ENCODE measurements around the gene EPS15. TPM values are rescaled to one million over a fixed set of nuclear protein-coding genes. Genes with fewer than 3 reads are reported as not detected.
"Not testable (repeated sequence)": the region's sequence is repeated elsewhere in the genome, so short reads cannot be mapped to it uniquely, and the experiment has no call there.

Gene EPS15
- total RNA-seq, 1 experiment from 2014 or later: 37.1 TPM

GRCh38 chr1:51409755-51410541 is 109.1 kb downstream of the EPS15 start:
- H3K27me3 Mint-ChIP-seq (ENCODE audit: low read depth); H3K27ac Mint-ChIP-seq; H3K4me1 Mint-ChIP-seq; H3K9me3 Mint-ChIP-seq; ATAC-seq; DNase-seq (ENCODE audit: low spot score); H3K4me3 Mint-ChIP-seq: not testable (repeated sequence)
- H3K36me3 Mint-ChIP-seq: peaks cover 34% of the 10 kb centered on the region
- TF ChIP-seq ZNF121 (CRISPR knock-in tag; IDR thresholded peaks at IDR 0.05): peak; percentile 57; the same call in 1 of the 2 replicates
- POLR2A ChIA-PET: interaction anchor here (0.6 kb wide), 1 partner anchor 173 kb away, joined by 3 read pairs; no protein-coding TSS in a partner anchor
- CTCF ChIA-PET: interaction anchor here (0.7 kb wide), 1 partner anchor 74 kb away, joined by 3 read pairs; no protein-coding TSS in a partner anchor

DNA sequence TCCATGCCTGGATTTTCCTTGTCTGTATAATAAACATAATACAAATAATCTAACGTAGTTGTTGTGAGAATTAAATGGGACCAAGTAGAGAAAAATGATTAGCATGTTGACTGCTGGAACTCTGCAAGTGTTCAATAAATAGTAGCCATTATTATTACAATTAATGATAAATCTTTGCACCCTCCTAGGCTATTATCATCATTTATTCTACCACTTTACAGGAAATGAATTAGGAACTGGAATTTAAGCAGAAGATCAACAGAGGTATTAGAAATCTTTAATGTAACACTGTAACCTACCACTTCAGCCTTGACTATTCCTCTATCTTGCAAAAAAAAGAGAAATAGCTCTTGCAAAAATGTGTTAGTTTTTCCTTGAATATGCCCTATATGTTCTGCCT is 126.8 kb downstream of the EPS15 start:
- peaks cover 7% of the 10 kb centered on the region for H3K9me3 Mint-ChIP-seq
- H3K4me1 Mint-ChIP-seq: no peaks in the 10 kb centered on the region
- H3K27ac Mint-ChIP-seq: no peak overlapping the region
- TF ChIP-seq, protein P1, sequence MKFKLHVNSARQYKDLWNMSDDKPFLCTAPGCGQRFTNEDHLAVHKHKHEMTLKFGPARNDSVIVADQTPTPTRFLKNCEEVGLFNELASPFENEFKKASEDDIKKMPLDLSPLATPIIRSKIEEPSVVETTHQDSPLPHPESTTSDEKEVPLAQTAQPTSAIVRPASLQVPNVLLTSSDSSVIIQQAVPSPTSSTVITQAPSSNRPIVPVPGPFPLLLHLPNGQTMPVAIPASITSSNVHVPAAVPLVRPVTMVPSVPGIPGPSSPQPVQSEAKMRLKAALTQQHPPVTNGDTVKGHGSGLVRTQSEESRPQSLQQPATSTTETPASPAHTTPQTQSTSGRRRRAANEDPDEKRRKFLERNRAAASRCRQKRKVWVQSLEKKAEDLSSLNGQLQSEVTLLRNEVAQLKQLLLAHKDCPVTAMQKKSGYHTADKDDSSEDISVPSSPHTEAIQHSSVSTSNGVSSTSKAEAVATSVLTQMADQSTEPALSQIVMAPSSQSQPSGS (CRISPR knock-in tag; IDR thresholded peaks at IDR 0.05; ENCODE audit: borderline replicate concordance, low read depth): no peak
- TF ChIP-seq NR2C2 (CRISPR knock-in tag; IDR thresholded peaks at IDR 0.05) (no peak), GABPB1 (CRISPR knock-in tag; IDR thresholded peaks at IDR 0.05) (no peak), MYBL2 (CRISPR knock-in tag; IDR thresholded peaks at IDR 0.05) (no peak), JUN (CRISPR knock-in tag; IDR thresholded peaks at IDR 0.05) (no peak)
- ATAC-seq: no peak
- peaks cover 14% of the 10 kb centered on the region for H3K36me3 Mint-ChIP-seq
- no peaks in the 10 kb centered on the region for H3K27me3 Mint-ChIP-seq (ENCODE audit: low read depth)
- CTCF ChIA-PET: no interaction called here
- no peak for DNase-seq (ENCODE audit: low spot score)
- POLR2A ChIA-PET: no interaction called here
- H3K4me3 Mint-ChIP-seq: no peak overlapping the region

GRCh38 chr1:51390641-51391040 is 128.4 kb downstream of the EPS15 start:
- H3K4me1 Mint-ChIP-seq; H3K27ac Mint-ChIP-seq; CTCF ChIA-PET; POLR2A ChIA-PET; DNase-seq (ENCODE audit: low spot score); H3K27me3 Mint-ChIP-seq (ENCODE audit: low read depth); ATAC-seq; H3K4me3 Mint-ChIP-seq: not testable (repeated sequence)
- Mint-ChIP-seq H3K9me3 (peaks cover 20% of the 10 kb centered on the region), H3K36me3 (peaks cover 30% of the 10 kb centered on the region)

GRCh38 chr1:51387288-51387687 is 131.8 kb downstream of the EPS15 start:
- POLR2A ChIA-PET; H3K27me3 Mint-ChIP-seq (ENCODE audit: low read depth); ATAC-seq; CTCF ChIA-PET; H3K4me3 Mint-ChIP-seq; H3K27ac Mint-ChIP-seq; H3K4me1 Mint-ChIP-seq; DNase-seq (ENCODE audit: low spot score): not testable (repeated sequence)
- Mint-ChIP-seq H3K36me3 (peaks cover 60% of the 10 kb centered on the region), H3K9me3 (peaks cover 49% of the 10 kb centered on the region)

DNA sequence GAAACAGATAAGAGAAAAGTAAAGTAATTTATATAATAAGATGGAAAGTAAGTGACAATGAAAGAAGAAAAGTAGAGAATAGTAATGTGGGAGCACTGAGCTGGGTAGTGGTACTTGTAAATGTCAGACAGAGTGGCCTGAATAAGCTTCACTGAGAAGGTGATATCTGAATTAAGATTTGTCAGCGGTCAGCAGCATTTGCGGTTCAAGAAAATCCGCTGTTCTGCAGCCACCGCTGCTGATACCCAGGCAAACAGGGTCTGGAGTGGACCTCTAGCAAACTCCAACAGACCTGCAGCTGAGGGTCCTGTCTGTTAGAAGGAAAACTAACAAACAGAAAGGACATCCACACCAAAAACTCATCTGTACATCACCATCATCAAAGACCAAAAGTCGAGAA is 132.8 kb downstream of the EPS15 start:
- DNase-seq (ENCODE audit: low spot score): peak; percentile 15
- H3K27ac Mint-ChIP-seq; ATAC-seq; POLR2A ChIA-PET; H3K4me3 Mint-ChIP-seq; H3K4me1 Mint-ChIP-seq; CTCF ChIA-PET; H3K27me3 Mint-ChIP-seq (ENCODE audit: low read depth): not testable (repeated sequence)
- peak; percentile 83 for TF ChIP-seq ZNF317 (CRISPR knock-in tag; IDR thresholded peaks at IDR 0.05; ENCODE audit: borderline replicate concordance, low read depth)
- H3K36me3 Mint-ChIP-seq: peaks cover 57% of the 10 kb centered on the region
- peaks cover 49% of the 10 kb centered on the region for H3K9me3 Mint-ChIP-seq

GRCh38 chr1:51385776-51386175 is 133.3 kb downstream of the EPS15 start:
- ATAC-seq: no peak
- Mint-ChIP-seq H3K27ac (no peak overlapping the region), H3K36me3 (peaks cover 57% of the 10 kb centered on the region), H3K4me3 (no peak overlapping the region), H3K27me3 (ENCODE audit: low read depth) (peaks cover 3% of the 10 kb centered on the region; the same call in 1 of the 2 replicates), H3K9me3 (peaks cover 49% of the 10 kb centered on the region), H3K4me1 (no peaks in the 10 kb centered on the region)
- CTCF ChIA-PET: no interaction called here
- no peak for DNase-seq (ENCODE audit: low spot score)
- POLR2A ChIA-PET: no interaction called here
- TF ChIP-seq FOXK1 (CRISPR knock-in tag; IDR thresholded peaks at IDR 0.05) (no peak), ZBTB21 (CRISPR knock-in tag; IDR thresholded peaks at IDR 0.05; ENCODE audit: borderline replicate concordance) (no peak), PRRX2 (CRISPR knock-in tag; IDR thresholded peaks at IDR 0.05) (no peak), ZNF232 (CRISPR knock-in tag; IDR thresholded peaks at IDR 0.05) (no peak), ATF1 (CRISPR knock-in tag; IDR thresholded peaks at IDR 0.05) (no peak), SMAD3 (CRISPR knock-in tag; IDR thresholded peaks at IDR 0.05; ENCODE audit: borderline replicate concordance) (no peak), JUN (CRISPR knock-in tag; IDR thresholded peaks at IDR 0.05) (no peak), CREM (CRISPR knock-in tag; IDR thresholded peaks at IDR 0.05) (no peak), TEAD4 (CRISPR knock-in tag; IDR thresholded peaks at IDR 0.05) (no peak), SMAD4 (CRISPR knock-in tag; IDR thresholded peaks at IDR 0.05) (no peak), MXD4 (CRISPR knock-in tag; IDR thresholded peaks at IDR 0.05; ENCODE audit: borderline replicate concordance) (no peak), ZNF219 (CRISPR knock-in tag; IDR thresholded peaks at IDR 0.05; ENCODE audit: borderline replicate concordance) (no peak), GRHL2 (CRISPR knock-in tag; IDR thresholded peaks at IDR 0.05; ENCODE audit: insufficient replicate concordance, severe bottlenecking) (no peak), GABPB1 (CRISPR knock-in tag; IDR thresholded peaks at IDR 0.05) (no peak), MYBL2 (CRISPR knock-in tag; IDR thresholded peaks at IDR 0.05) (no peak), OVOL2 (CRISPR knock-in tag; IDR thresholded peaks at IDR 0.05; ENCODE audit: borderline replicate concordance) (no peak), ZNF416 (CRISPR knock-in tag; IDR thresholded peaks at IDR 0.05) (no peak)
- TF ChIP-seq, protein P2, sequence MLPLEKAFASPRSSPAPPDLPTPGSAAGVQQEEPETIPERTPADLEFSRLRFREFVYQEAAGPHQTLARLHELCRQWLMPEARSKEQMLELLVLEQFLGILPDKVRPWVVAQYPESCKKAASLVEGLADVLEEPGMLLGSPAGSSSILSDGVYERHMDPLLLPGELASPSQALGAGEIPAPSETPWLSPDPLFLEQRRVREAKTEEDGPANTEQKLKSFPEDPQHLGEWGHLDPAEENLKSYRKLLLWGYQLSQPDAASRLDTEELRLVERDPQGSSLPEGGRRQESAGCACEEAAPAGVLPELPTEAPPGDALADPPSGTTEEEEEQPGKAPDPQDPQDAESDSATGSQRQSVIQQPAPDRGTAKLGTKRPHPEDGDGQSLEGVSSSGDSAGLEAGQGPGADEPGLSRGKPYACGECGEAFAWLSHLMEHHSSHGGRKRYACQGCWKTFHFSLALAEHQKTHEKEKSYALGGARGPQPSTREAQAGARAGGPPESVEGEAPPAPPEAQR (CRISPR knock-in tag; IDR thresholded peaks at IDR 0.05): no peak
